ENCODE measurements around the gene SPTA1.
"Not testable (repeated sequence)": the region's sequence is repeated elsewhere in the genome, so short reads cannot be mapped to it uniquely, and the experiment has no call there.

SPTA1 gene

DNA sequence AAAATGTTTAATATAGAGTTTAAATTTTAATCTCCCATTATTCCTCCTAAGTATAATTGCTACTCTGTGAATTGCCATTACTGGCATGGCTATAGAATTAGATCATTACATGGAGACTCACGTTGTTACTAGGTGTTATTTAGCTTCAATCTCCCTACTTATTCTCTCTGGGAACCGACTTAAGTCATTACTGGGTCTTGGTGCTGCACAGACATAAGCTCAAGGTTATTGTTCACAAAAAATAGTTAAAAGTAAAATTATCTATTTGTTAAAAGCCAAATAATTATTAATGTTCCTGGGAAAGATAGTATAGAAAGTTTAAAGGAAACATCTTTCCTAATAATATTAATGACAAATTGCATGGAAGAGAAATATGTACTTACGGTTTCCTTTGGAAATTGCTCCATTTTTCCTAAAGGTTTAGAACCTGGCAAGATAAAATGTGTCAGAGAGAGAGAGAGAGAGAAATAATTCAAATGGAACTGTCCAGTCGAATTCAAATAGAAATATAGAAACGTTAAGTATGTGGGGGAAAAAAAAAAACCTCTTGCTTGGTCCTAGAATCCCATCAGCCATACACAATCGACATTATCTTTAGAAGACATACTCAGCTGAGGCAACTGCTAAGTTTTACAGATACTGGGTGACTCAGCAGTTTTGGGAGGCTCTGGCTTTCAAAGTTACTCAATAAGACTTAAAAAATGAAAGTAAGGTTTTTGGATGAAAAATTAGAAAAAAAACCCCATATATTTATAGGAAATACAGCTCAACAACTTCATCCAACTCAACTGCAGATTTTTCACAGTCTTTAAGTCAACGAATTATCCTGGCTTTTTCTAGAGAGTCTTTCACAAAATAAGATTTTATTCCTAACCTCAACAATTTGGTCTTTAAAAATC is at the start of gene SPTA1:
Gene SPTA1, minus strand, starts transcription at position 605 of the 899 bp plus-strand sequence. Its CDS starts 198 bp downstream, at position 407.
- no peak for DNase-seq

DNA sequence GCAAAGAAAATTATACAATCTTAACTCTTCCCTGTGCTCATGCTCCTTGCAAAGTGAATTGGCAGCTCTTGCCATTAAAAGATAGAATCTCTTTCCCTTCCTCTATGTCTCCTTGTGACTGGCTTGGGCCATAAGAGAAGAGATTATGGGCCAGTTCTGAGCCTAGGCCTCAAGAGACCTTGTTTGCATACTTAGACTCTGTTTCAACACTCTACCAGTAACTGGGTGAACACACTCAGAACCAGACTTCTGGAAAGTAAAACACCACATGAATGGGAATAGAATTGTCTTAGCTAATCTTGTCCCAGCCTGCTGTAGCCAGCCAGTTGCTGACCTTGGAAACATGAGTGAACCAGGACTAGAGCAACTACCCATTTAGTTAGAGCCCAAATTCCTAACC is 49.3 kb upstream of the SPTA1 start:
- DNase-seq, result no peak

DNA sequence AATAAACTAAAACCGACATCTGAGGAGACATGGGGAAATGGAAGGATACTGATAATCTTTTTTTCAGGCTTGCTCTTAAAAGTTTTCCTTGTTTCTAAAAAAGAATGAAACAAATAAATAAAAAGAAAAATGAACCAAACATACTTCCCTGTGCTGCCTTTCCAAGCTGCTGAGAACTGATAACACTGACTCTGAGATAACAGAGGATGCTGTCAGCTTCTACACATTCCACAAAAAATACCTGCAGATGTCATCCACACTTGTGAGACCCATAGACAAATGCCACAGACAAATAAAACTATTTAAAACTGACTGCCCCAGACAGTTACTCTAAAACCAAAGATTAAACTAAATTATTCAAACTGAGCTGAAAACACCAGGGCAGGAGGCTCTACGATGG is 46.0 kb upstream of the SPTA1 start:
- no peak for DNase-seq

DNA sequence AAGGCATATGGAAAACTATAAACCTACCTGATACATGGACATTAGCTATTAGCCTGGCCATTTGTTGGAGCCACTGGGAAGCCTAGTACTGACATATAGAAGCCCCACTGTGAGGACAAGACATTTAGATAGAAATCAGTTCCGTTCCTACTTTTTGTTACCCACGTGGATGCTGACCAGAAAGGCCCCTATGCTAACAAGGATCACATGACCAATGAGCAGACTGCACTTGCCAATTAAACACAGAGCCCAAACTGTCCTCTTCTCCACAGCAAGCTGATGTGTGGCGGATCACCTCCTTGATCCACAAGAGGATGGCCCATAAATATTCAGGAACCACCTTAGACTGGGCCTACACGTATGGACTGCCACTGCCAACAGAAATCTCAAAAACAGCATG is 45.2 kb upstream of the SPTA1 start:
- DNase-seq, result no peak

DNA sequence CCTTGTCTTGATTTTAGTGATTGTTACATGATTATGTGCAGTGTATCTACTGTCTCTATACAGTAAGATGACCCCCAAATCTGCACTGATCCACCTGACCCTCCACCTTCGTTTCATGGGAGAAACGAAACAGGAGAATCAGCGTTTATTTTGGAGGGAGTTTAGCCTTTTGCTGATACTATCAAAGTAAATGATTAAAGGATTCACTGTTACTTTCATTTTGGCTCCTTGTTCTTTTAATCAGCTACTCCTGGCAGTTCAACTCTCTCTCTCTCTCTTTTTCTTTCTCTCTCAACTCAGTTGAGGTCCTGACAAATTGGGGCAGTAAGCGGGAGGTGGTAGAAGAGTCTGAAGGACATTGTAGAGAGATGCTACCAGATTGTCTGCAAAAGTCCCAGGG is 43.9 kb upstream of the SPTA1 start:
- no peak for DNase-seq

DNA sequence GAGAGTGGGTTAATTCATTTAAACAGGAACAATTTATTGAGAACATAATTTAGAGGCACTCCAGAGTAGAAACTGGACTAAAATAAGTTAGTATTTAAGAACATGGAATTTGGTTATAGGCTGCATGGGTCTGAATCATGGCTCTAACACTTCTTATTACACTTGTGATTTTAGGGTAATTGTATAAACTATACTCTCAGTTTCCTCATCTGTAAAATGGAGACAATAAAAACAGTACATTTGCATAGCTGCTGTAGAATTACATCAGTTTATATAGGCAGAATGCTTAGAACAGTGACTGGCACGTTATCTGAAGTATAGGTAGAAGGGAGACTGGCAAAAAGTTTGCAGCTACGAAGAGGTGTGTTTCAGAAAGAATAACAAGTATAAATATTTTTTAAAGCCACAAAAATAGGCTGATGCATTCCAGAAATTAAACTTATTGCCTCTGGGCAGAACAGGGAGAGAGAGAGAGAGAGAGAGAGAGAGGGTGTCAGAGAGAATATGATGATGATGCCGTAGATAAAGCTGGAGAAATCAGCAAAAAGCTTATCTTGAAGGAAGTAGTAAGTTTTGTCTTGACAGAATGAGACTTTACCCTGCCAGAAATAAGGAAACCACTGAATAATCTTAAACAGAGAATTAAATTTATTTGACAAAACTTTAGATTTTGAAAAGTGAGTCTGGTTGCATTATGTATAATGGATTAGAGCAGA is 42.2 kb upstream of the SPTA1 start:
- DNase-seq, result no peak

DNA sequence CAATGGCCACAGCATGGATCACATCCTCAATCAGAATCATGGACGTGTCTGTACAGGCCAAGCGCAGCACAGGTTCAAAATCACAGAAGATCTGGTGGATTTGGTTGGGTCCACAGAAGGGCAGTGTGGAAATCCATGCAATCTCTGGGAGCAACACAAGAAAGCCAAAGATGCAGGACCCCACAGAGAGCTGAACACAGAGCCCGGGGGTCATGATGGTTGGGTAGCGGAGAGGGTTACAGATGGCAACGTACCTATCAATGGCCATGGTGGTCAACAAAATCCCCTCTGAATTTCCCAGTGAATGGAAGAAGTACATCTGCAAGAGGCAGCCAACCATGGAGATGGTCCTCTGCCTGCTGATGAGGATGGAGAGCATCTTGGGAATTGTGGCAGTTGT is 37.9 kb upstream of the SPTA1 start:
- DNase-seq, result no peak

DNA sequence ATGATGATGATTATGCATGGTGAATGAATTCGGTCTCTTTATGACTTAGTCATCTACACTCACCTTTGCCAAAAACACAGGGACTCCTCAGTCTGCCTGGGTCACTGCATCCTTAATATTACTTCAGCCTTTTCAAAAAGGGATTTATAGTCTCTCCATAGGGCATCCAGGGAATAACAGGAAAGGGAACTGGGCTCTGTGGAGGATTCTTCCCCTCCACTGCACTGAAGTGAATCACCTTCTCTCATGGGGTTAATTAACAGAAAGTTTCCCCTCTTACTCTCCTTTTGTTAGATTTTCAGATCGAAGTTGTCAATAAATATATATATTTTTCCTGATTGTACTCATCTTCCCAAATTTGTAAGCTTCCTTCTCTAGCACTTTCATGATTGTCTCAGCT is 34.1 kb upstream of the SPTA1 start, which contains the start of gene OR6K3:
Gene OR6K3, minus strand, starts transcription at position 101 of the 400 bp plus-strand sequence. CDS start 2,605 bp downstream, outside the sequence.
- no peak for DNase-seq

DNA sequence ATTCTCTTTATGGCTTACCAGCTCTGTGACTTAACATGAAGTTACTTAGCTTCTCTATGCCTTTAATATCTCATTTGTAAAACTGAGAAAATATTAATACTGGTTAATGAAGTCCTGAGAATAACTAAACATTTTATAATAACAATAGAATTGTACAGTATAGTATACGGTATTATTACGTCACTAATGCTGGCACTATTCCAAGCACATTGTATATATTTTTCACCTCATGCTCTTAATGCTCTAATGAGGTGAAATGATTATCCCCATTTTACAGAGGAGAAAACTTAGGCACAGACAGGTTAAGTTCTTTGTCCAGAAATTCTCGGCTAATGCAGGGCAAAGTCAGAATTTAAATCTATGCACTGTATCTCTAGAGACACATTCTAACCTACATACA is 33.1 kb upstream of the SPTA1 start:
- no peak for DNase-seq

DNA sequence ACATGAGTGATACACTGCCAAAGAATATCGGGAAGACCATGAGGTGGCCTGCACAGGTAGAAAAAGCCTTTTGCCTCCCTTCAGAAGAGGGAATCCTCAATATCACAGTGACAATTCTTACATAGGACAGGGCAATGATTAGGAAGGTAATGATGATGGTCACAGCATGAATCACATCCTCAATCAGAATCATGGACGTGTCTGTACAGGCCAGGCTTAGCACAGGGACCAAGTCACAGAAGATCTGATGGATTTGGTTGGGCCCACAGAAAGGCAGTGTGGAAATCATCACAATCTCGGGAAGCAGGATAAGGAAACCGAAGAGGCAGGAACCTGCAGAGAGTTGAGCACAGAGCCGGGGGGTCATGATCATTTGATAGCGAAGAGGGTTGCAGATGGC is 30.8 kb upstream of the SPTA1 start:
- no peak for DNase-seq

DNA sequence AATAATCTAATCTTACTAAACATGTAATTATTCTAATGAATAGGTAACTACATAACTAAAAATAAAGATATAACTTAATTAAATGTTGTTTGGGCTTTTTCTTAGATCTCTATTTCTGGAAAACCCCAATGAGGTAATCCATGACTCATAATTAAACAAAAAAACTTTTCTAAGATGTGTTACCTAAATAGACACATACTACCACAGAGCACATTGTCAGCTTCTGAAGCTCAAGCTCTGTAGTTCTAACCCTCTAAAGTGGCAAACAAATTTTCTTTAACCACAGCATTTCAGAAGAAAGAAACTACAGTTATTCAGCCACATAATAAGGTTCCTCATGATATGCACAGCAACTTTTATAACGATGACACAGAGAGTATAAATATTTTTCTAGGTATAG is 29.8 kb upstream of the SPTA1 start:
- no peak for DNase-seq

DNA sequence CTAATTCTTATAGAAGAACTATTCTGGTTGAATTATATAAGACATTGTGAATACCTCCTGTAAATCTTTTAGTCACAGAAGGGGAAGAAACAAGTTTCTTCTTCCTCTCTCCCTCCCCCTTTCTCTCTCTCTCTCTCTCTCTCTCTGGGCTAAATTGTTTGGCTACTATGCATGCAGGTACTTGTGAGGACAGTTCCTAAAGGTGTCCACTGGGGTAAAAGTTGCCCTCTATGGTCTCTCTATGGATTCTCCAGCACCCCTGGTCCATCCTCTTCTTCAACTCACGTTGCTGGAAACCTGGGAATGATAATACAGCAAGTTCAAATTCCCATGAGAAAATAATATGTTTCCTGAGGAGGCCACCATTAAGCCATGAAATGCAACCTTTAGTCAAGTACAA is 28.2 kb upstream of the SPTA1 start:
- no peak for DNase-seq

DNA sequence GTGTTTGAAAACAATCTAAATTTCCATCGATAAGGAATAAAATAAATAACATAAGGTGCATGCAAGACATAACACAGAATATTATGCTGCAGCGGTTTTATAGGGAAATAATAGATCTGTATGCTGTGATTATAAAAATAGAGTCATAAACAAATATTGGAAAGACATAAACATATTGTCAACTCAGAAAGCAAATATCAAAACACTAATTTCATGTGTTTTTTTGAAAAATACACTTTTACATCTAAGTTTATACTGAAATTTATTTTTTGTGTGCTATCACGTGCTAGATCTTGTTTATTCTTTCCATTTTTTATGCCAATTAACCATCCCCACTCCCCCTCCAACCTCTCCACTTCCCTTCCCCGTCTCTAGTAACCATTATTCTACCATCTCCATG is 24.6 kb upstream of the SPTA1 start:
- no peak for DNase-seq

DNA sequence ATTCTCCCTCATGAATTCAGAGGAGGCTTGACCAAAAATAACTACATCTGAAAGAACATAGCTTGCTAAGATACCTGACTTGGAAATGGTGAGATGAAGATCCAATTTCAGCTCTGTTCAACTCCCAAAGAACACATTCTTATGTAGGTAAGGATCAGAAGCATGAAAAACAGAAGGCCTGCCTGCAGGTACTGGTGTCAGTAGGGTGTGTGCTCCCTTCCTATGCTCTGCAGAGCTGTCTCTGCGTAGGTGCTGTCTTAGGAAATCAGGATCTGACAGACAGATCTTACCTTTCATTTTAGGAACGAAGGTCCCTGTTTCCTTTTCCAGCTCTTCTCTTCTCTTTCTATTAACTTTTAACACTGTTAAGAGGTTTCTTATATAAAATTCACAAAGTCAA is 19.6 kb upstream of the SPTA1 start:
- DNase-seq, result no peak

DNA sequence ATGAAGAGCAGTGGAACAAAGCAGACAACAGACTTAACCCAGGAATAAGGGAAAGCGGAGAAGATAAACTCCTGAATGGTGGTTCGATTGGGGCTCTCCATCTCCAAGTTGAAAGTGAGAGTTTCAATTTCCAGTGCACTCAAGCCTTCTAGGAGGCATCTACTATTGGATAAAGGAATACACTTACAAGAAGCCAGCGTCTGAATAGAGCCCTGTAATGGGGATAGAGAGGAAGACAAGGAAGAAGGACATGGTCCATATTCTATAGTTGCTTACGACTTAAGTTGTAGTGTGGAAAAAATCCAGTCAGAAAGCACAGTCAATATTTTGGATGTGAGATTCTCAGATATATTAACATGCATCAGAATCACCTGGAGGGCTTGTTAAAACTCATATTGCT is 14.0 kb upstream of the SPTA1 start, which contains the start of gene OR6K2:
Gene OR6K2, minus strand, starts transcription at position 101 of the 400 bp plus-strand sequence. Its CDS starts 0 bp downstream, at position 101.
- no peak for DNase-seq

DNA sequence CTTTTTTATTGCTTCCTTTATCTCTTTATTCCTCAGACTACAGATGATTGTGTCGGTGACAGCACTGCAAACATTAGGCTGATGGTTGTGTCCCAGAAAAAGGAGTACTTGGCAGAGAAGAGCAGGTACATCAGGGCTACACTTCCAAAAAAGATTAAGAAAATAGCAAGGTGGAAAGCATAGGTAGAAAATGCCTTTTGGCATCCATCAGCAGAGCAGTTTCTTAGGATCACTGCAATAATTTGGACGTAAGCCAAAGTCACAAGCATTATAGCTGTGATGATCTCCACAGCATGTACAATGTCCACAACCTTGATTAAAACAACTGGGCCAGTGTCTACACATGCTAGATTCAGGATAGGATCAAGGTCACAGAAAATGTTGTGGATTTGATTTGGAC is 8.1 kb upstream of the SPTA1 start:
- DNase-seq, result no peak

DNA sequence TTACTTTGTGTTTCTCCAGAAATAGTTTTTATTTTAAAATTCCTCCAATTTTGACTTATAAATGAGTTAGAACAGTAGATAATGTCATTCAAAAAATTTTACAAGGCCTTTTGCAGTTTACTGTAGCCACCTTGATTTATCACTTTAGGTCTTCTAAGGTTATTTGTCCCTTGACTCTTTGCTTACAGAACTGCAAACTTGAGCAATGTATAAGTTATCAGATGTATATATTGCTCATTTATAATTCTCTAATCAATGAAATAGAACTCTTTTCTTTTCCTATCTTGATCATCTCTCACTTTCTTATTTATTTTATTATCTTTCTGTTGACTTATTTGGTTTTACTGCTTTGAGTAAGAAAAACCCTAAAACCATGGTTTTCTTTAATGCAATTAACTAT is 5.8 kb upstream of the SPTA1 start:
- no peak for DNase-seq

DNA sequence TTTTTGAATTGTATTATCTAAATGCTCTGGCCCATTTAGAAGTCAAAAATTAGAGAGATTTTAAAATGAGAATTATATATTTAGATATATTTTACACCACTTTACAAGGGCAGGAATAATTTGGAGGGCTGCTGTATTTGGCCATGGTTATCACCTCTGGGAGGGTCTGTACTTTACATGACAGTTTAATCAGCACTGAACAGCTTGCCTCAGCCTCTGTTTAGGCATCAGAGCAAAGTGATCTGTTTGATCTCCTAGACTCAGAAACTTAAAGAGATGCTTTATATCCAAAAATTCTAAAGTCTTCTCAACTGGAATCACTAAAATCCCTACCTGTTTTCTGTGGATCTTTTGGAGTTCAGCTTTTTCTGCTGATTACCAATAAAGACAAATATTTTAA is 5.4 kb upstream of the SPTA1 start:
- no peak for DNase-seq

DNA sequence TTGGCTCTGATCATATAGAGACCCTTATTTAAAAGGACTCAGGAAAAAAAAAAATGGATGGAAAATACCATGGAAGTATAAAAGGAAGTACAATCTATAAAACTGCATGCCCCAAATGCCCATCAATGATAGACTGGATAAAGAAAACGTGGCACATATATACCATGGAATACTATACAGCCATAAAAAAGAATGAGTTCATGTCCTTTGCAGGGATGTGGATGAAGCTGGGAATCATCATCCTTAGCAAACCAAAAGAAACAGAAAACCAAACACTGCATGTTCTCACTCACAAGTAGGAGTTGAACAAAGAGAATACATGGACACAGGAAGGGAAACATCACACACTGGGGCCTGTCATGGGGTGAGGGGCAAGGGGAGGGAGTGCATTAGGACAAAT is 4.6 kb upstream of the SPTA1 start:
- DNase-seq, result not testable (repeated sequence)

DNA sequence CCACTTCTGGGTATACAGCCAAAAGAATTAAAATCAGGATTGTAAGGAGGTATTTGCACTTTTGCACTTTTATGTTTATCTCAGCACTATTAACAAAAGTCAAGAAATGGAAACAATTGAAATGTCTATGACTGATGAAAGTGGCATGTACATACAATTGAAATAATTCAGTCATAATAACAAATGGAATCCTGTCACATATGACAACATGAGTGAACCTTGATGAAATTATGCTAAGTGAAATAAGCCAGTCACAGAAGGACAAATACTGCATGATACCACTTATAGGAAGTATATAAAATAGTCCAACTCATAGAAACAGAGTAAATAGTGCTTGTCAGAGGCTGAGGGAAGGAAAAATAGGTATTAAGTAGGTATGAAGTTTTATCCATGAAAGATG is 3.4 kb upstream of the SPTA1 start:
- no peak for DNase-seq

DNA sequence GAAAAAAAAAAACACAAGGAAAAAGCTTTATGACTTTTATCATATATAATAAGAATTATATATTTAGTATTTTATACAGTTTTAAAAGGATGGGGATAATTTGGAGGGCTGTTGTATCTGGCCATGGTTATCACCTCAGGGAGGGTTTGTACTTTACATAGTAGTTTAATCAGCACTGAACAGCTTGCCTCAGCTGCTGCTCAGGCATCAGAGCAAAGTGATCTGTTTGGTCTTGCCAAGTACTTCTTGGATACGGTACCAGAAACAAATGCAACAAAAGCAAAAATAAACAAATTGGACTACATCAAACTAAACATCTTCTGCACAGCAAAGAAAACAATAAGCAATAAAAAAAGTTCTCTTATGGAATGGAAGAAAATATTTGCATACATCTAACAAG is 2.6 kb upstream of the SPTA1 start:
- no peak for DNase-seq

DNA sequence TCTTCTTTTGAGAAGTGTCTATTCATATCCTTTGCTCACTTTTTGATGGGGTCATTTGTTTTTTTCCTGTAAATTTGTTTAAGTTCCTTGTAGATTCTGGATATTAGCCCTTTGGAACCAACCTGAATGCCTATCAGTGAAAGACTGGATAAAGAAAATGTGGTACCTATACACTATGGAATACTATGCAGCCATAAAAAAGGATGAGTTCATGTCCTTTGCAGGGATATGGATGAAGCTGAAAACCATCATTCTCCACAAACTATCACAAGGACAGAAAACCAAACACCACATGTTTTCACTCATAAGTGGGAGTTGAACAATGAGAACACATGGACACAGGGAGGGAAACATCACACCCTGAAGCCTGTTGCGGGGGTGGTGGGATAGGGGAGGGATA is 1.8 kb upstream of the SPTA1 start:
- DNase-seq, result not testable (repeated sequence)

DNA sequence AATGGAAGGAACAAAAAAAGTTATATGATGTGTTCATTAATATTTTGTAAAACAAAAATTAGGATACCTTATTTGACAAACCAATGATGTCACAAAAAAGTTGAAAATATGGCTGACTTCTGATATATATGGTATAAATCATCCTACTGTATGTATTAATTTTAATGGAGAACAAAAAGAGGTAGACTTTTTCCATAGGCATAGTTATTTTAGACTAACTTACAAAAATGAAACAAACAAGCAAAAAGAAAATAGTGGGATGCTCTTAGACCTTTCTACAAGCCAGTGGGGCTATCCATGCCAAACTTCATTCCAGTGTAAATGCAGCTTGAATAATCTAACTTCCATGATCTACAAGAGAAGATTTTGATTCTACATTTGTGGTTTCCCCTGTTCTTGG is 522 bp upstream of the SPTA1 start:
- no peak for DNase-seq

DNA sequence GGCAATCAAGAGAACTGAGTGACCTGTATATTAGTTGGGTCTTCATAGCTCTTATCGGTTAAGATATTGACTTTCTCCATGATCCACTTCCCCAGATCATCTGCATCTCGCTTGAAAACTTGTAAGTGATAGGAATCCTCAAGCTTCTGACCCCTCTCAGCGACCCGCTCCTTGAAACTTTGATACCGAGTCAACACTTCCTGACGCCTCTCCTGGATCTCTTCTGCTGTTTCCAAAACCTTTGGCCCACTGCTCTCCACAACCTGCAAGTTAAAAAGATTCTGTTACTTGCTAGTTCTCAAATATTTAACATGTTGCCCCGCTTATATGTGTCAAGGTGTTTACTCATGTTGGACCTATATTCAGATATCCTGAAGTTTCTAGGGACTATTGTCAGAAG is 1.4 kb downstream of the SPTA1 start:
- no peak for DNase-seq
